Adrenal gland (tissue), 5 donors: Measurements from ENCODE around the gene ANKRD11.

Experiments used
- POLR2A ChIP-seq, 2 donors: fragments of 450-650 bp; IDR thresholded peaks; one replicate each; pipeline ENCODE4 v1.6.1; 2017; ENCODE audit warnings: antibody characterized with exemption in 2 of 2, mild to moderate bottlenecking in 2 of 2, moderate library complexity in 1 of 2
- TF ChIP-seq, protein P1 (sequence below), 6 experiments: fragments of 450-650 bp in 4 of 6; fragments of 200-600 bp in 2 of 6; sonication (generic) in 1 of 6; IDR thresholded peaks; 1 replicate in 5 of 6; 2 replicates in 1 of 6; pipeline versions ENCODE4 v1.5.1 to v1.8.0; 2016 to 2021; ENCODE audit warnings: antibody characterized with exemption in 6 of 6, mild to moderate bottlenecking in 2 of 6, moderate library complexity in 1 of 6
- donor health status: DM: no; HTN: no; CAD: no.

DNA sequence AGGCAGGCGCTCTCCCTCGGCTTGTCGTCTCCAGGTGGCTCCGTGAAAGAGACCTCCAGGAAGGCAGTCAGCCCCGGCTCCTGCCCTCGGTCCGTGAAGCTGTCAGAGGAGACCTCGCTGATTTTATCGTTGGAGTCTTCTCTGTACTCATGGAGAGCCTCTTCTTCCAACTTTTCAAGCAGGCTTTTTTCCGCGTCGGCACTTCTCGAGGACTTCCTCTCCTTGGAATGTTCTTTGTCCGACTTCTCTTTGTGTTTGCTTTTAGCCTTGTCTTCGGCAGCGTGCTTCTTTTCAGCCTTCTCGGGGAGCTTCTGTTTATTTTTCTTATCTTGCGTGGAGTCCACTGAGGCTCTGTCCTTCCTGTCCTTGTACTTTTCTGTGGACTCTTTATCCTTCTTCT, 207.8 kb downstream of the ANKRD11 start:
- TF ChIP-seq, protein P1, sequence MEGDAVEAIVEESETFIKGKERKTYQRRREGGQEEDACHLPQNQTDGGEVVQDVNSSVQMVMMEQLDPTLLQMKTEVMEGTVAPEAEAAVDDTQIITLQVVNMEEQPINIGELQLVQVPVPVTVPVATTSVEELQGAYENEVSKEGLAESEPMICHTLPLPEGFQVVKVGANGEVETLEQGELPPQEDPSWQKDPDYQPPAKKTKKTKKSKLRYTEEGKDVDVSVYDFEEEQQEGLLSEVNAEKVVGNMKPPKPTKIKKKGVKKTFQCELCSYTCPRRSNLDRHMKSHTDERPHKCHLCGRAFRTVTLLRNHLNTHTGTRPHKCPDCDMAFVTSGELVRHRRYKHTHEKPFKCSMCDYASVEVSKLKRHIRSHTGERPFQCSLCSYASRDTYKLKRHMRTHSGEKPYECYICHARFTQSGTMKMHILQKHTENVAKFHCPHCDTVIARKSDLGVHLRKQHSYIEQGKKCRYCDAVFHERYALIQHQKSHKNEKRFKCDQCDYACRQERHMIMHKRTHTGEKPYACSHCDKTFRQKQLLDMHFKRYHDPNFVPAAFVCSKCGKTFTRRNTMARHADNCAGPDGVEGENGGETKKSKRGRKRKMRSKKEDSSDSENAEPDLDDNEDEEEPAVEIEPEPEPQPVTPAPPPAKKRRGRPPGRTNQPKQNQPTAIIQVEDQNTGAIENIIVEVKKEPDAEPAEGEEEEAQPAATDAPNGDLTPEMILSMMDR (IDR thresholded peaks at IDR 0.05): no peak
- no peak for TF ChIP-seq POLR2A (IDR thresholded peaks at IDR 0.05)
